ENCODE measurements around the gene ADAMTSL3.

The ADAMTSL3 gene

DNA sequence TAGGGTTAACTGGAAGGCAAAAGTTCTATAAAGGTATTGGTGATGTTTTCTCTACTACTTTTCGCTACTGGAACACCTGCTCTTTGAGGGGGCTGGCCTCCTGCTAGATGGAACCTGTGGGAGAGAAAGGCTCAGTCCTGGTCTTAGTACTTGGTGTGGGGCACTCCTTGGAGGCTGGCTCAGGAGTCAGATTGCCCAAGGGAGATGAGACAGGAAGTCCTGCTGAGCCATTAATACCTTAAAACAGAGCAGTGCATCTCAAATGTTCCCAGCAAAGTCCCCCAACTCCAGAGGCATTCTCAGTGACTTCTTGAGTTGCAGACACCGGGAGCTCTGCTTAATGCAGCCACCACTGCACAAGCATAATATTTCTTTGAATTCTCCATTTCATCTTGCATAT lies 3.1 kb upstream of the ADAMTSL3 start:
- no peak for TF ChIP-seq CEBPB (IDR thresholded peaks at IDR 0.05)
- no peak for TF ChIP-seq ZBTB7A (IDR thresholded peaks at IDR 0.05; ENCODE audit: low read depth)
- TF ChIP-seq, protein P1, sequence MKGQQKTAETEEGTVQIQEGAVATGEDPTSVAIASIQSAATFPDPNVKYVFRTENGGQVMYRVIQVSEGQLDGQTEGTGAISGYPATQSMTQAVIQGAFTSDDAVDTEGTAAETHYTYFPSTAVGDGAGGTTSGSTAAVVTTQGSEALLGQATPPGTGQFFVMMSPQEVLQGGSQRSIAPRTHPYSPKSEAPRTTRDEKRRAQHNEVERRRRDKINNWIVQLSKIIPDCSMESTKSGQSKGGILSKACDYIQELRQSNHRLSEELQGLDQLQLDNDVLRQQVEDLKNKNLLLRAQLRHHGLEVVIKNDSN (IDR thresholded peaks at IDR 0.05): no peak
- no peak for TF ChIP-seq TCF12 (IDR thresholded peaks at IDR 0.05; ENCODE audit: low read depth)
- no peak for TF ChIP-seq EP300 (IDR thresholded peaks at IDR 0.05; ENCODE audit: borderline replicate concordance)
- no peak for TF ChIP-seq EGR1 (IDR thresholded peaks at IDR 0.05)
- TF ChIP-seq, protein P2, sequence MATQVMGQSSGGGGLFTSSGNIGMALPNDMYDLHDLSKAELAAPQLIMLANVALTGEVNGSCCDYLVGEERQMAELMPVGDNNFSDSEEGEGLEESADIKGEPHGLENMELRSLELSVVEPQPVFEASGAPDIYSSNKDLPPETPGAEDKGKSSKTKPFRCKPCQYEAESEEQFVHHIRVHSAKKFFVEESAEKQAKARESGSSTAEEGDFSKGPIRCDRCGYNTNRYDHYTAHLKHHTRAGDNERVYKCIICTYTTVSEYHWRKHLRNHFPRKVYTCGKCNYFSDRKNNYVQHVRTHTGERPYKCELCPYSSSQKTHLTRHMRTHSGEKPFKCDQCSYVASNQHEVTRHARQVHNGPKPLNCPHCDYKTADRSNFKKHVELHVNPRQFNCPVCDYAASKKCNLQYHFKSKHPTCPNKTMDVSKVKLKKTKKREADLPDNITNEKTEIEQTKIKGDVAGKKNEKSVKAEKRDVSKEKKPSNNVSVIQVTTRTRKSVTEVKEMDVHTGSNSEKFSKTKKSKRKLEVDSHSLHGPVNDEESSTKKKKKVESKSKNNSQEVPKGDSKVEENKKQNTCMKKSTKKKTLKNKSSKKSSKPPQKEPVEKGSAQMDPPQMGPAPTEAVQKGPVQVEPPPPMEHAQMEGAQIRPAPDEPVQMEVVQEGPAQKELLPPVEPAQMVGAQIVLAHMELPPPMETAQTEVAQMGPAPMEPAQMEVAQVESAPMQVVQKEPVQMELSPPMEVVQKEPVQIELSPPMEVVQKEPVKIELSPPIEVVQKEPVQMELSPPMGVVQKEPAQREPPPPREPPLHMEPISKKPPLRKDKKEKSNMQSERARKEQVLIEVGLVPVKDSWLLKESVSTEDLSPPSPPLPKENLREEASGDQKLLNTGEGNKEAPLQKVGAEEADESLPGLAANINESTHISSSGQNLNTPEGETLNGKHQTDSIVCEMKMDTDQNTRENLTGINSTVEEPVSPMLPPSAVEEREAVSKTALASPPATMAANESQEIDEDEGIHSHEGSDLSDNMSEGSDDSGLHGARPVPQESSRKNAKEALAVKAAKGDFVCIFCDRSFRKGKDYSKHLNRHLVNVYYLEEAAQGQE (IDR thresholded peaks at IDR 0.05; ENCODE audit: low read depth): no peak
- TF ChIP-seq, protein P3, sequence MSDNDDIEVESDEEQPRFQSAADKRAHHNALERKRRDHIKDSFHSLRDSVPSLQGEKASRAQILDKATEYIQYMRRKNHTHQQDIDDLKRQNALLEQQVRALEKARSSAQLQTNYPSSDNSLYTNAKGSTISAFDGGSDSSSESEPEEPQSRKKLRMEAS (IDR thresholded peaks at IDR 0.05): no peak
- TF ChIP-seq TAF1 (IDR thresholded peaks at IDR 0.05; ENCODE audit: low read depth): no peak
- TF ChIP-seq NFIC (IDR thresholded peaks at IDR 0.05): no peak
- TF ChIP-seq FOXM1 (IDR thresholded peaks at IDR 0.05; ENCODE audit: borderline replicate concordance, low read depth): no peak
- TF ChIP-seq YY1 (IDR thresholded peaks at IDR 0.05; ENCODE audit: low read depth): no peak
- TF ChIP-seq RAD21 (IDR thresholded peaks at IDR 0.05; ENCODE audit: low read depth): no peak

DNA sequence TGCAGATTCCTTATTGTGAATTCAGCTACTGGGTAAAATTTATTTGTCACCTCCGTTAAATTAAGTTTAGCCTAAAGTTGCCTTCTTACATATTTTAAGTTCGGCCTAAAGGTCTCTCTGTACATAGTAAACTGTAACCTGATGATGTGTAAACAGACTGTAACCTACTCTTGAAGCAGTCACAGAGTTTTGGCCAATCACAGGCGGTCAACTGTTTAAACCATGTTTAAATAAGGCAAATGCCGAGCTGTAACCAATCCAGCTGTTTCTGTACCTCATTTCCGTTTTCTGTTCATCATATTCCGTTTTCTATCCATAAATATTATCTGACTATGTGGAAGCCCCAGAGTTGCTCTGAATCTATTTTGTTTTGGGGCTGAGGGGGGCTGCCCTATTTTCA lies 2.4 kb upstream of the ADAMTSL3 start:
- TF ChIP-seq ZBTB7A (IDR thresholded peaks at IDR 0.05; ENCODE audit: low read depth): no peak

DNA sequence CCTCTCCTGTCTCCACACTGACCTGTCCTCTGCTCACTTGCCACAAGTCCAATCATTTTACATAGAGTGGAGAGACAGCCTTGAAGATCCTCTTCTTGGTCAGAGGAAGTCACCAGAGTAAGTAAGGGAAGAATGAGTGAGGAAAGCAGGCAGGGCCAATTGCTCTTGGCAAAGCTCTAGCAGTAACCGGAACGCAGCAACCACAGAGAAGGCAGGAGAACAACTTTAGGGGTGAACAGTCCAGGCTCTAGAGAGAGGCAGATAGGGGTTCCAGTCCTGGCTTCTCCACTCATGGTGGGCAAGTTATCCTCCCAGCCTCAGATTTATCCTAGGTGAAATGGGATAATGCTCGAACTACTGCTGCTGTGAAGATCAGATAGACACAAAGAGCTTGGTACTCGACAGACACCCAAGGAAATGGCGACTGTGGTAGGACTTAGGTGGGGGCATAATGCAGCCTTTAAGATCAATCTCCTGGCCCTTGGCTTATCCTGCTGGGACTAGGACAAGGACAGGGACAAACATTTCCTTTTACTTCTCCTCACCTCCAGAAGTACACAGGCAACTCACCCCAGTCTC lies 1.2 kb upstream of the ADAMTSL3 start:
- TF ChIP-seq, protein P3 (IDR thresholded peaks at IDR 0.05): no peak
- TF ChIP-seq RAD21 (IDR thresholded peaks at IDR 0.05; ENCODE audit: low read depth): no peak
- no peak for TF ChIP-seq FOXM1 (IDR thresholded peaks at IDR 0.05; ENCODE audit: borderline replicate concordance, low read depth)
- TF ChIP-seq YY1 (IDR thresholded peaks at IDR 0.05; ENCODE audit: low read depth): no peak
- TF ChIP-seq TCF12 (IDR thresholded peaks at IDR 0.05; ENCODE audit: low read depth): no peak
- TF ChIP-seq CEBPB (IDR thresholded peaks at IDR 0.05): no peak
- TF ChIP-seq ZBTB7A (IDR thresholded peaks at IDR 0.05; ENCODE audit: low read depth): no peak
- TF ChIP-seq EP300 (IDR thresholded peaks at IDR 0.05; ENCODE audit: borderline replicate concordance): no peak
- no peak for TF ChIP-seq CREB1 (IDR thresholded peaks at IDR 0.05; ENCODE audit: low read depth)
- TF ChIP-seq TEAD4 (IDR thresholded peaks at IDR 0.05): no peak
- no peak for TF ChIP-seq NFIC (IDR thresholded peaks at IDR 0.05)
- no peak for TF ChIP-seq EGR1 (IDR thresholded peaks at IDR 0.05)
- no peak for TF ChIP-seq TAF1 (IDR thresholded peaks at IDR 0.05; ENCODE audit: low read depth)
- TF ChIP-seq, protein P1 (IDR thresholded peaks at IDR 0.05): no peak
- TF ChIP-seq, protein P2 (IDR thresholded peaks at IDR 0.05; ENCODE audit: low read depth): no peak

DNA sequence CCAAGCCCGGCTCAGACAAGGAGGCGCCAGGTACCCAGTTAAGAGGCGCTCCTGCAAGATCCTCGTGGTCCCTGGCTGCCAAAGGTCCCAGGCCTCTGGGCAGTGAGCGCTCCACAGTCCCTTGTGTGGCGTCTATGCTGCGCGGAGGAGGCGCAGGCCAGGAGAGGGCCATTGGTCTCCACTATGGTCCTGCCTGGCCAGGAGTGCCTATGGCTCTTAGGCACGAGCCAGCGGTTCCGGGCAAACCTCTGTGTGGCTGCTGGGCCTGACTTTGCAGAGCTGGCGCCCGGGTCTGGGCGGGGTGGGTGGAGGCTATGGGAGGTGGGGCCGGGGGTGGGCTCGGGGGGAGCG lies 660 bp upstream of the ADAMTSL3 start:
- TF ChIP-seq FOXM1 (IDR thresholded peaks at IDR 0.05; ENCODE audit: borderline replicate concordance, low read depth) (no peak), CREB1 (IDR thresholded peaks at IDR 0.05; ENCODE audit: low read depth) (no peak), ZBTB7A (IDR thresholded peaks at IDR 0.05; ENCODE audit: low read depth) (no peak), YY1 (IDR thresholded peaks at IDR 0.05; ENCODE audit: low read depth) (no peak), RAD21 (IDR thresholded peaks at IDR 0.05; ENCODE audit: low read depth) (no peak), TEAD4 (IDR thresholded peaks at IDR 0.05) (no peak), CEBPB (IDR thresholded peaks at IDR 0.05) (no peak), EP300 (IDR thresholded peaks at IDR 0.05; ENCODE audit: borderline replicate concordance) (no peak), TCF12 (IDR thresholded peaks at IDR 0.05; ENCODE audit: low read depth) (no peak), NFIC (IDR thresholded peaks at IDR 0.05) (no peak), TAF1 (IDR thresholded peaks at IDR 0.05; ENCODE audit: low read depth) (no peak), EGR1 (IDR thresholded peaks at IDR 0.05) (no peak)
- TF ChIP-seq, protein P3 (IDR thresholded peaks at IDR 0.05): no peak
- TF ChIP-seq, protein P1 (IDR thresholded peaks at IDR 0.05): no peak
- TF ChIP-seq, protein P2 (IDR thresholded peaks at IDR 0.05; ENCODE audit: low read depth): no peak
